Stimulated activated naive CD8-positive, alpha-beta T cell treated with anti-CD3 and anti-CD28 coated beads, Interleukin-15, Interleukin-2, amounts not matched to agents 100 ng/mL and 50 ng/mL, for 24 hours (primary cell): ENCODE data around the gene ISYNA1.

Experiments
- H3K27ac Mint-ChIP-seq: one replicate; pipeline ENCODE4 v1.8.0; 2021; ENCODE audit warnings: mild to moderate bottlenecking, mixed read lengths
- H3K27me3 Mint-ChIP-seq: one replicate; pipeline ENCODE4 v1.8.0; 2021; ENCODE audit warnings: mixed read lengths
- H3K36me3 Mint-ChIP-seq: one replicate; pipeline ENCODE4 v1.8.0; 2021; ENCODE audit warnings: low read depth, mixed read lengths
- H3K4me1 Mint-ChIP-seq: one replicate; pipeline ENCODE4 v1.8.0; 2021; ENCODE audit warnings: low read depth, mixed read lengths
- H3K4me3 Mint-ChIP-seq: one replicate; pipeline ENCODE4 v1.8.0; 2021; ENCODE audit warnings: mild to moderate bottlenecking, mixed read lengths
- H3K9me3 Mint-ChIP-seq: one replicate; pipeline ENCODE4 v1.8.0; 2021; ENCODE audit warnings: mixed read lengths

ISYNA1 gene

DNA sequence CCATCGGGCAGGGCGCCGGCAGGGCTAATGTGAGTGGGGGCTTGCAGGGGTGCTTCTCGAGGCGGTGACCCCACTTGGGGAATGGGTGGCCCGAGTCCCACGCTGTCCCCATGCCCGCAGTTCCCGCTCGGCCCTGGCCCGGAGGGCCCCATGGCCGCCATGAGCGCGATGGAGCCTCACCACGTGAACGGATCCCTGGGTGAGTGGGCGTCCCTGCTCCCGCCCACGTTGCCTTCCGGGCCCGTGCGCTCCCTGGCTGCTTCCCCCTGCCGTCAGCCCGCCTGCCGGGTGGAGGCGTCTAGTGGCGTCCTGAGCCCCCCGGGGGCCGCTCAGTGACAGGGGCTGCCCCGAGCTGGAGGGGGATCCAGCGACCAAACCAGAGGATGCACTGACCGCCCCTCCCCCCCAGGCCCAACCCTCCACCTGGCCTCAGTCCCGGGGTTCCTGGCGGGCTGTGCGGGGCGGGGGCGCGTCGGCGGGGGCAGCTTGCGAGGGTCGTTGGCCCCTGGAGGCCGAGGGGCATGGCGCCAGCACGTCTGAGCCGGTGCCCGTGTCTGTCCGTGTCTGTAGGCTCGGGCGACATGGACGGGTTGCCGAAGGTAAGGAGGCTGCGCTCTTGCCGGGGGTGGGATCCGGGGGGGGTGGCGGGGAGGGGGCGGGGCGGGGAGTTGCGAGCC is 4.8 kb downstream of the ISYNA1 start:
- Mint-ChIP-seq H3K36me3 (no peaks in the 10 kb centered on the region), H3K27ac (peak overlapping the region; percentile 40), H3K4me1 (peaks cover 29% of the 10 kb centered on the region), H3K4me3 (peak overlapping the region; percentile 37), H3K9me3 (no peaks in the 10 kb centered on the region), H3K27me3 (no peaks in the 10 kb centered on the region)

DNA sequence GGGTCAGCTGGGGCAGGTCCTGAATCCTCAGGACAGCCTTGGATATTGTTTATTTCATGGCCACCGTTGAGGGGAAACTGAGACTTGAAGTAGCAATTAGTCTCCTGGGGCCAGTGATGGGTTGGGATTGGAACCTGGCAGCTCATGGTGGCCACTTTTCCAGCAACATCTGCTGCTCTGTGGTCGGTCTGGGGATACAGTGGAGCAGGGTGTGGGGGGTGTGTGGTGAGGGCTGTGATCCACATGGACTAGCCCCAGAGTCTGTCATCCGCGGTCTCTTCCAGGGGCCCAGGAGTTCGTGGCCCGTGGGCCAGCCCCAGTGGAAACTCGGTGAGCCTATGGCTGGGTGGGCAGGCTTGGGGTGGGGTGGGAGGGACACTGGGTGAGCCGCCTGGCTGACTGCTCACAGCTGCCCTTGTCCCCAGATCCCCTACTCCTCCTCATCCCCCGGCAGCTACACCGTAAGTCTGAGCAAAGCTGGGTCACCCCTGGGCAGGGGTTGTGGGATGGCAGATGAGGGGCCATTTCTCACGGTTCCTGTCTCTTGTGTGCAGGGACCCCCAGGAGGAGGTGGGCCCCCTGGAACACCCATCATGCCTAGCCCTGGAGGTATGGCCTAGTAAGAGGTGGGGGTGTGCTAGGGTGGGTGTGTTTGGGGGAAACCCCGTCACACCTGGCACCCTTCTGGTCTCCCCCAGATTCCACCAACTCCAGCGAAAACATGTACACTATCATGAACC is 5.5 kb downstream of the ISYNA1 start:
- peak overlapping the region; percentile 40 for H3K27ac Mint-ChIP-seq
- H3K36me3 Mint-ChIP-seq = no peaks in the 10 kb centered on the region
- peak overlapping the region; percentile 37 for H3K4me3 Mint-ChIP-seq
- H3K9me3 Mint-ChIP-seq = no peaks in the 10 kb centered on the region
- peaks cover 29% of the 10 kb centered on the region for H3K4me1 Mint-ChIP-seq
- H3K27me3 Mint-ChIP-seq = no peaks in the 10 kb centered on the region

DNA sequence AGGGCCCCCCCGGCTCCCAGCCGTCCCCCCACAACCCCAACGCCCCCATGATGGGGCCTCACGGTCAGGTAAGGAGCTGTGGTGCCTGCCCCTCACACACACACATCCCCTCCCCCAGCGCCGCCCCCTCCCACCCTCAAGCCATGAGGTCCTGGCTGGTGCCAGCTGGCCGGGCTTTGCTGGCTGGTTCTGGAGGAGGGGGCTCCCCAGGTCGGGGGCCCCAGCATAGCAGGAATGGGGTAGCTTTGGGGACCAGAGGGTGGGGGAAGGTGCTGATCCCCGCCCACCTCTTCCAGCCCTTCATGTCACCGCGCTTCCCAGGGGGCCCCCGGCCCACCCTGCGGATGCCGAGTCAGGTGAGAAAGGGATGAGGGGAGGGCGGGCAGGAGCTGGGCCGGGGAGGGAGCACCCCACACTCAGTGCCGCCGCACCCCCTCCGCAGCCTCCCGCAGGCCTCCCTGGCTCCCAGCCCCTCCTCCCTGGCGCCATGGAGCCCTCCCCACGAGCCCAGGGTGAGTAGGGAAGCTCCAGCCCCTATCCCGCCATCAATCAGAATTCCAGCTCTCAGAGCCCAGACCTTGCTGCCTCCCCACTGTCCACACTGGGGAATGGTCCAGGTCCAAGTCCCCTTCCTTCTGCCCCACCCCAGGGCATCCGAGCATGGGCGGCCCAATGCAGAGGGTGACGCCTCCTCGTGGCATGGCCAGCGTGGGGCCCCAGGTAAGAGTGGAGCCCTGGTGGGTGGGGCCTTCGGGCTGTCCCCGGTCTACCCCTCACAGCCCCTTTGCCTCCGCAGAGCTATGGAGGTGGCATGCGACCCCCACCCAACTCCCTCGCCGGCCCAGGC is 6.4 kb downstream of the ISYNA1 start:
- Mint-ChIP-seq H3K36me3 (no peaks in the 10 kb centered on the region), H3K4me1 (peaks cover 29% of the 10 kb centered on the region)

DNA sequence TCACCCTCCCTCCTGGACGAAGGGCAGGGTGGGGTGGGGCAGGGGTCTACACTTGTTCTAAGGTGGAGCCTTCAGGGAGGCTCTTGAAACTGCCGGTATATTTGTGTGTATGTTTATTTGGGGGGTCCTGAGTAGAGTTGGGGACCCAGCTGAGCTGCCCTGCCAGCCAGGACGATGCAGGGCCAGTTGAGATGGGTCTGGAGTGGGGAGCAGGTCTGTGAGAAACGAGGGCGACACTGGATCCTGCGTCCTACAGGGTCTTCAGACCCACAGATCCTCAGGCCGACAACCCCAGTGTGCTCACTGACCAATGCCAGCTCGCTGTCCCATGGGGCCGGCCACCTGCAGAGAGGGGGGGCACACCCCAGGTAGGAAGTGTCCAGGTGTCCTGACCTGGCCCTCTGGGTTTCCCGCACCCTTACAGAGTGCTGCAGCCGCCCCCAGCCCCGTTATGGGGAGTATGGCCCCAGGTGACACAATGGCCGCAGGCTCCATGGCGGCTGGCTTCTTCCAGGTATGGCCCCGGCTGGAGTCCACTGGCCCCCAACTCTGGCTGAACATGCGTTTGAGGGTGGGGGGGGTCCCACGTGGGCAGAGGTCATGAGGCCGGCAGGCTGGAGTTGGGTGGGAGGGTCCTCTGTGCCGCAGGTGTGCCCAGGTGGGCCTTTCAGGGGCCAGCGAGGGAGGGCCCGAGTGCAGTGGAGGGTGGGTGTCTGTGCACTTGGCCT is 7.4 kb downstream of the ISYNA1 start:
- Mint-ChIP-seq H3K27me3 (no peaks in the 10 kb centered on the region), H3K4me3 (peak overlapping the region; percentile 37), H3K4me1 (peaks cover 26% of the 10 kb centered on the region), H3K27ac (no peak overlapping the region), H3K36me3 (no peaks in the 10 kb centered on the region), H3K9me3 (no peaks in the 10 kb centered on the region)

More for the DNA sequence above, 6.4 kb downstream of the ISYNA1 start:
- H3K27ac Mint-ChIP-seq = no peak overlapping the region
- no peaks in the 10 kb centered on the region for H3K27me3 Mint-ChIP-seq
- no peaks in the 10 kb centered on the region for H3K9me3 Mint-ChIP-seq
- H3K4me3 Mint-ChIP-seq = no peak overlapping the region

DNA sequence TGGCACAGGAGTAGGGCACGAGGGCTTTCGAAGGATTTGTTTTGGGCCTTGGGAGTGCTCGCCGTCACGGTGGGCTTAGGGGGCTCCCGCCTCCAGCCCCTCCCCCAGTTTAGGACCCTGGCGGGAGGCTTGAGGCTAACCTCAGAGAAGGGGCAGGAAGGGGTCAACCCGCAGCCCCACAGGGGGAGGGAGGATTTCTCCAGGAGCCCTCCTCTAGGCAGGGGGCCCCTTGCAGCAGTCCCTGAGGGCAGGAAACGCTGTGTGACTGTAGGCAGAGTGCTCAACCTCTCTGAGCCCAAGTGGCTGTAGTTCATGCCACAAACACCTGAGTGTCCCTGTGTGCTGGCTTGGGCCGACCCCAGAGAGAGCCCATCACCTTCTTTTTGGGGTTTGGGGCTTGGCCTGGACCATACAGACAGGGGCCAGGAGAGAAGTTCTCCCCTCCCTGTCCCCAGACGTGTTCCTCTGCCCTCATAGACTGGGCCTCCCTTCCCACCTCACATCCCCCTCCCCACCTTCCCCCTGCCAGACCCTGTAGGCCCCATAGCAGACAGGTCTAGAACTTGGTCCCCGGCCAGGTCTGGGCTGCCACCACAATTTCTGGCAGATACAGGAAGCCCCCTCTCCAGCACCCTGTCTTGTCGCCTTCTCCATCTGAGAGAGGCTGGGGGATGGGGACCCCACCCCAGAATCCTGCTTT is 8.1 kb downstream of the ISYNA1 start:
- Mint-ChIP-seq H3K9me3 (no peaks in the 10 kb centered on the region), H3K36me3 (no peaks in the 10 kb centered on the region), H3K27me3 (no peaks in the 10 kb centered on the region), H3K27ac (no peak overlapping the region), H3K4me1 (peaks cover 26% of the 10 kb centered on the region), H3K4me3 (peak overlapping the region; percentile 52)

DNA sequence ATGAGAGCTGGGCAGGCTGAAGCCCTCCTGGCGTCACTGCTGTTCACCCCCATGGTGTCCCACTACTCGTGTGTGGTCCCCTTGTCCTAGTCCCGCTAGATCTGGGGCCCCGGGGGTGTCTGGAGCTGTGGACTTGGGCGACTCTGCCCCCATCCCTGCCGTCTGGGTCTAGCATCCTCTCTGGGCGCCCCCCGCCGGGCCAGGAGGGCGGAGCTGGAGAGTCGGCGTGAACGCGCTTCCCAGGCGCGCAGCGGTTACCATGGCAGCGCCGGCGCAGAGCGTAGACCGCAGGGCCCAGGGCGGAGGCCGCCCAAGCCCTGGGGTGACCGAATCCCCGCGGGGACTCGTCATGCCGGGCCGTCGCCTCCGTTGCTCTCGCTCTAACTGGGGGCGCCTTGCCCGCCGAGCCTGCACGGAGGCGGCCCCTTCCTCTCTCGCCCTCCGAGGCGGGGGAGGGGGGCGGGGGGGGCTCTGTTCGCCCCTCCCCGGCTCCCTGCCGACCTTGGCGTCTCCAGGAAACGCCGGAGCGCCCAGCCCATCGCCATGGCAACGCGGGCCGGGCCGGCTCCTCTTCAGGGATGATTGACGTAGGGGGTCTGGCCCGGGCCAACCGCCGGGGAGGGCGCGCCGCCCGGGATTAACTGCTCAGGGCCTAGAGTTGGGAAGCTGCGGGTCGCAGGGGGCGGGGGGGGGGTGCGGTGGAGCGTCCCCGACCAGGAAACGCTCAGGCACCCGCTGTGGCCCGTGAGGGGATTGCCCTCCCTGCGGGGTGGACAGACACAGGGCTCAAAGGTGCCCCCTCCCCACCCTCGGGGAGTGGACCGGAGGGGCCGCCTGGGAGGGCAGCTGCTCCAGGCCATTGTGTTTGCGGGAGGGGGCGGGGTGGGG is 8.9 kb downstream of the ISYNA1 start:
- Mint-ChIP-seq H3K4me1 (peaks cover 28% of the 10 kb centered on the region), H3K36me3 (no peaks in the 10 kb centered on the region), H3K9me3 (no peaks in the 10 kb centered on the region), H3K27me3 (no peaks in the 10 kb centered on the region), H3K27ac (no peak overlapping the region), H3K4me3 (no peak overlapping the region)

DNA sequence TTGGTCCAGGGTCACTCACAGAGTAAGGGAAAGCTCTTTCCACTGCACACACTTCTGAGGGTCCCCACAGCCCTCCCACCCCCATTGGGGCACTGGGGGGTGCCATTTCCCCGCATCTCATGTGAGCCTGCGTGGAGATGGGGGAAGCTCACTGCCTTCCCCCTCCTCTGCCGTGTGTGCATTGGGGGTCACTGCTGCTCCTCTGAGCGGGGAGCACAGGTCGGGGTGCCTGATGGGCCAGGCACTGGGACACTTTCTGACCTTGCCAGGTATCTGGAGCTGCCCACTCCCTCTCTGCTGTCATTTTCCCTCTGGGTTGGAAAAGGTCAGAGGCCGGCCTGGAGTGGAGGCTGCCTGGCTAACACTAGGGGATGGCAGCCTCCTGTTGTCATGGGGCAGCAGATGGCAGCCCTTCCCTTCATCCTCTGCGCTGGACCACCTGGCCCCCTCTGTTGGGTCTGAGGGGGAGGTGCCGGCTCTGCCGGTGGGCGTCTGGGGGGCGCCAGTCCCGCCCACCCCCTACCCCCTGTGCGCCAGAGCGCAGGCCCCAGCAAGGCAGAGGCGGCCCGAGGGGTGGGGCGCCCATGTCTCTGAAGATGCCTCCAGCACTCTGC is 9.7 kb downstream of the ISYNA1 start:
- Mint-ChIP-seq H3K36me3 (no peaks in the 10 kb centered on the region), H3K27ac (no peak overlapping the region), H3K4me1 (peaks cover 34% of the 10 kb centered on the region), H3K27me3 (no peaks in the 10 kb centered on the region), H3K4me3 (no peak overlapping the region), H3K9me3 (no peaks in the 10 kb centered on the region)

DNA sequence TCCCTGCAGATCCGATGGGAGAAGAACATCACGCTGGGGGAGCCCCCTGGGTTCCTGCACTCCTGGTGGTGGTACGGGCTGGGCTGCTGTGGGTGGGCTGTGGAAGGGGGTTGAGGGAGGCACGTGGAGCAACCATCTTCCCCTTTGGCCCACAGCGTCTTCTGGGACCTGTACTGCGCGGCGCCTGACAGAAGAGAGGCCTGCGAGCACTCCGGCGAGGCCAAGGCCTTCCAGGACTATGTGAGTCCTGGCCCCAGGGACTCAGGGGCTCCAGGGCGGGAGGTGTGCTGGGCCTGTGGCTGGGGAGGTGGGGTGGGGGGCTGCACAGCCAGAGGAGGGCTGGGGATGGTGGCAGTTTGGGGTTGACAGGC is 10.2 kb downstream of the ISYNA1 start:
- peaks cover 38% of the 10 kb centered on the region for H3K4me1 Mint-ChIP-seq
- H3K4me3 Mint-ChIP-seq = no peak overlapping the region
- no peaks in the 10 kb centered on the region for H3K9me3 Mint-ChIP-seq
- no peaks in the 10 kb centered on the region for H3K27me3 Mint-ChIP-seq
- H3K36me3 Mint-ChIP-seq = no peaks in the 10 kb centered on the region
- no peak overlapping the region for H3K27ac Mint-ChIP-seq

DNA sequence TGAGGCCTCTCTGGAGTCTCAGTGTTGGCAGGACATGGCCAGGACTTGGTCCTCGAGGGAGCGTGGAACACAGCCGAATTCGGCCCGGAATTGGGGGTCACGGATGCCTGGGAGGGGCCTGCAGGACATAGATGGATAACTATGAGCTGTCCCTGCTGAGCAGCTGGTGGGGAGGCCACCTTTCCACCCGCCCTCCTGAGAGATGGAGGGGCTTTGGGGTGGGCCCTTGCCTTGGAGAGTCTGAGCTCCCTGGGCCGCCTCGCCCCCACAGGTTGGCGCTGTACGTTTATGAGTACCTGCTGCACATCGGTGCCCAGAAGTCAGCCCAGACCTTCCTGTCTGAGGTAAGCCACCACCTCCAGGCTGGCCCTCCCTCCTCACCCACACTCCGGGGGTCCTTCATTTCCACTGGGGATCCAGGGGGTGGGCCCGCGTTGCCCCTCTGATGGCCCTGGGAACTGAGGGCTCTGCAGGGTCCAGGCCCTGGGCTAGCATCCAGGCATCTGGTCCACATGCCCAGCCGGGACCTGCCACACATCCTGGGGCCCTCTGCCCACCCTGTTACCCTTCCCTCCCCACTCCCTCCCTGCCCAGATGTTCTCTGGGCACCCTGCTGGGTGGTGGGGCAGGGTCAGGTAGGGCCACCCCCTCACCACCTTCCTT is 10.7 kb downstream of the ISYNA1 start:
- Mint-ChIP-seq H3K9me3 (no peaks in the 10 kb centered on the region), H3K4me3 (no peak overlapping the region), H3K4me1 (peaks cover 40% of the 10 kb centered on the region), H3K27me3 (no peaks in the 10 kb centered on the region), H3K27ac (no peak overlapping the region), H3K36me3 (no peaks in the 10 kb centered on the region)

DNA sequence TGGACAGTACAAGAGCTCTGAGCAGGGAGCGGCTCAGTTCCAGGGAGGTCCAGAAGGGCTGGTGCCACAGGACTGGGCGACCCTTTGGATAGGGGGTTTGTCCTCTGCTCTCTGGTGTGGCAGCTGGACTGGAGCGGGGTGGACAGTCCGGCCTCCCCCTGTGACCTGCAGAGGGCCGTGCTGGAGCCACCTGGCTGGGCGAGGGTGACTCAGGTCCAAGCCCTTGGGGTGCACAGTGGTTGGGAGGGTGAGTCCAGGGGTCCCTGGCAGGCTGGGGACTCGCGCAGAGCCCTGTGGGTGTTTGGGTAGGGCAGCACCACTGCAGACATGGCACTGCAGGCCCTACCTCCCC is 11.5 kb downstream of the ISYNA1 start:
- Mint-ChIP-seq H3K4me3 (no peak overlapping the region), H3K27me3 (no peaks in the 10 kb centered on the region), H3K27ac (no peak overlapping the region), H3K36me3 (no peaks in the 10 kb centered on the region), H3K4me1 (peaks cover 45% of the 10 kb centered on the region), H3K9me3 (no peaks in the 10 kb centered on the region)

DNA sequence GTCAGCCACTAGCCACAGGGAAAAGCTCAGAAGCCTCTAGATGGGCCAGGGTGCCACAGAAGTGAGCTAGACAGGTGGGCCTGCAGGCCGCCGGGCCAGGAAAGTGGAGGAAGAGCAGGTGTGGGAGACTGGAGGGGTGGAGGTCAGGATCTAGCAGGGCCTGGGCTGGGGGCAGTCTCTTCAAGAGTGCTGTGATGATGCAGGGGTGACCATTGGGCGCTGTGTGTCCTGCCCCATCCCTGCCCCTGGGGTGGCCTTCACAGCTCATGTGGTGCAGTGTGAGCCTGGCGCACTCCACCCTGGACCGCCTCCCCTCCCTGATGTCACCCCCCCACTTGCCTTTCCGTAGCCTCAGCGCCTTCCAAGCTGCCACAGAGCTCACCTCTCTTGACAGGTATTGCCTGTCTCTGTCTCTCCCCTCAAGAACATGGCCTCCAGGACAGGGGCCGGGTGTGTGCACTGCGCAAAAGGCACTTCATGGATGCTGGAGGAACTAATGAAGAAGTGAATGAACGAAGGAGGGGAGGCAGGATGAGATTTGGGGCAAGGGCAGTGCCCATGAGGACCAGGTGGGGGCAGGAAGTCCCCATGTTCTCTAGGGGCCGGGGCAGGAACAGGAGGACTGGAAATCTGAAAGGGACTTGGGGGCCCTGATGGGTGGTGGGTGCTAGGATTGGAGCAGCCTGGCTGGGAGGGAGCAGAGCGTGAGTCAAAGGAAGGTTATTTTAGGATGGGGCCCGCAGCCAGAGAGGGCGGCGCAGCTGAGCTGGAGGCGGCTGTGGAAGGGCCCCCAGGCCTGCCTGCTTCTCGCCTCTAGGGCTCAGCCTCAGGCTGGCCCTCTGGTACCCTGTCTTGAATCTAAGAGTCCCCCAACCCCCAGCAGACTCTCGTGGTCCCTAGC is 12.2 kb downstream of the ISYNA1 start:
- H3K4me1 Mint-ChIP-seq = peaks cover 52% of the 10 kb centered on the region
- H3K36me3 Mint-ChIP-seq = no peaks in the 10 kb centered on the region
- peak overlapping the region; percentile 3 for H3K27ac Mint-ChIP-seq
- no peak overlapping the region for H3K4me3 Mint-ChIP-seq
- no peaks in the 10 kb centered on the region for H3K9me3 Mint-ChIP-seq
- H3K27me3 Mint-ChIP-seq = no peaks in the 10 kb centered on the region

DNA sequence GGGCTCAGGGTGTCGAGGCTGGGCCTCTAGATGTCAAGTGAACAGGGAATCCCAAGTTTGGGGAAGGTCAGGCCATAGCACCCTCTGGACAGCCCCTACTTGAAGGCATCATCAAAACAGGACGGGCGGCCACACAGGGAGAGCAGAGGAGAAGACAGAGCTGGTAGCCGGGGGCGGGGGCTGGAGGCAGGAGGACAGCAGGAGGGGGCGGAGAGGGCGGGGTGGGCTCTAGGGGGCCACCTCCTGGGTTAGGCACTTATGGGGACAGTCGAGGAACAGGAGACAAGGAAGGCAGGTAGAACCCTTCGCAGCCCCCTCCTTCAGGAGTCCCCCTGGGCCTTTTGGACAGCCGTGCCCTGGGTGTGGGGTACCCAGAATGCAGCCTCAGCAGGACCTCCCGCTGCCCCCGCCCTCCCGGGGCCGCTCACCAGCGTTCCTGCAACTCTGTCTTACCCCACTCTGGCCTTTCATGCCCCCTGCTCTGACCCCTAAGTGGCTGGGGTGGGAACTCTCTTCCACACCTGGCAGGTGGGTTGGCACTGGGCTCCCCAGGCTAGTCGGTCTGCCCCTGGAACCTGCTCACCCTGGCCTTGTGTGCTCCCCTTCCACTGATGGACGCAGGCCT is 12.9 kb downstream of the ISYNA1 start:
- no peak overlapping the region for H3K4me3 Mint-ChIP-seq
- H3K36me3 Mint-ChIP-seq = no peaks in the 10 kb centered on the region
- peaks cover 53% of the 10 kb centered on the region for H3K4me1 Mint-ChIP-seq
- H3K27me3 Mint-ChIP-seq = no peaks in the 10 kb centered on the region
- H3K9me3 Mint-ChIP-seq = no peaks in the 10 kb centered on the region
- no peak overlapping the region for H3K27ac Mint-ChIP-seq
